Measurements from ENCODE around the gene OR2J3. TPM values are rescaled to one million over a fixed set of nuclear protein-coding genes. Genes with fewer than 3 reads are reported as not detected.
"Not testable (repeated sequence)": the region's sequence is repeated elsewhere in the genome, so short reads cannot be mapped to it uniquely, and the experiment has no call there.

The OR2J3 gene
- total RNA-seq, 1 donor from 2014 or later = not detected

- H3K4me1 Mint-ChIP-seq (ENCODE audit: low read depth) = no peaks in the 10 kb centered on the region
- H3K36me3 Mint-ChIP-seq (ENCODE audit: low read depth) = no peaks in the 10 kb centered on the region
- DNase-seq (ENCODE audit: low spot score) = no peak
- no peaks in the 10 kb centered on the region for H3K27me3 Mint-ChIP-seq (ENCODE audit: low read depth)
- no peak overlapping the region for H3K4me3 Mint-ChIP-seq (ENCODE audit: unreplicated experiment)
- TF ChIP-seq, protein P1, sequence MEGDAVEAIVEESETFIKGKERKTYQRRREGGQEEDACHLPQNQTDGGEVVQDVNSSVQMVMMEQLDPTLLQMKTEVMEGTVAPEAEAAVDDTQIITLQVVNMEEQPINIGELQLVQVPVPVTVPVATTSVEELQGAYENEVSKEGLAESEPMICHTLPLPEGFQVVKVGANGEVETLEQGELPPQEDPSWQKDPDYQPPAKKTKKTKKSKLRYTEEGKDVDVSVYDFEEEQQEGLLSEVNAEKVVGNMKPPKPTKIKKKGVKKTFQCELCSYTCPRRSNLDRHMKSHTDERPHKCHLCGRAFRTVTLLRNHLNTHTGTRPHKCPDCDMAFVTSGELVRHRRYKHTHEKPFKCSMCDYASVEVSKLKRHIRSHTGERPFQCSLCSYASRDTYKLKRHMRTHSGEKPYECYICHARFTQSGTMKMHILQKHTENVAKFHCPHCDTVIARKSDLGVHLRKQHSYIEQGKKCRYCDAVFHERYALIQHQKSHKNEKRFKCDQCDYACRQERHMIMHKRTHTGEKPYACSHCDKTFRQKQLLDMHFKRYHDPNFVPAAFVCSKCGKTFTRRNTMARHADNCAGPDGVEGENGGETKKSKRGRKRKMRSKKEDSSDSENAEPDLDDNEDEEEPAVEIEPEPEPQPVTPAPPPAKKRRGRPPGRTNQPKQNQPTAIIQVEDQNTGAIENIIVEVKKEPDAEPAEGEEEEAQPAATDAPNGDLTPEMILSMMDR (IDR thresholded peaks at IDR 0.05) = no peak
- H3K27ac Mint-ChIP-seq (ENCODE audit: unreplicated experiment) = no peak overlapping the region
- H3K9me3 Mint-ChIP-seq (ENCODE audit: low read depth) = peaks cover 17% of the 10 kb centered on the region
Measured at GRCh38 chr6:29142309-29142708, 34.5 kb downstream of the OR2J3 start.

DNA sequence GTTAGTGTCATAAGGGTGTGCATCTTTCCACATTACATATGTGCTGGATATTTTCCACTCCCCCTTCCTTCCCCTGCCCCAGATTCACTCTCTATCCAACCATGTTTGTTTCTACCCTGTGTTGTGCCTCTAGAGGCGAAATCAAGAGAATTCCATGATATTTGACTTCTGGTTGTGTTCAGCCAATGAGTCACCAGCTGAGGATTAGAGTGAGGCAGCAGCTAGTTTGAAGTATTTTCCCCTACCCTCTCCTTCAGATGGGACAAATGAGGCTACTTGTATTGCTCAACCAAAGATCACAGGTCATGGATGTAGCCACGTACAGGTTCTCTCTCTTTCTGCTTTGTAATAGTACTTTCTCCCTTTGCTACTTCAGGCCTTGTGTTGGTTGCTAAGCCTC, 38.3 kb downstream of the OR2J3 start:
- Mint-ChIP-seq H3K4me3 (ENCODE audit: unreplicated experiment) (no peak overlapping the region), H3K9me3 (ENCODE audit: low read depth) (peaks cover 20% of the 10 kb centered on the region), H3K4me1 (ENCODE audit: low read depth) (no peaks in the 10 kb centered on the region), H3K27ac (ENCODE audit: unreplicated experiment) (no peak overlapping the region), H3K27me3 (ENCODE audit: low read depth) (no peaks in the 10 kb centered on the region), H3K36me3 (ENCODE audit: low read depth) (no peaks in the 10 kb centered on the region)
- TF ChIP-seq, protein P1 (IDR thresholded peaks at IDR 0.05) = no peak
- no peak for DNase-seq (ENCODE audit: low spot score)

DNA sequence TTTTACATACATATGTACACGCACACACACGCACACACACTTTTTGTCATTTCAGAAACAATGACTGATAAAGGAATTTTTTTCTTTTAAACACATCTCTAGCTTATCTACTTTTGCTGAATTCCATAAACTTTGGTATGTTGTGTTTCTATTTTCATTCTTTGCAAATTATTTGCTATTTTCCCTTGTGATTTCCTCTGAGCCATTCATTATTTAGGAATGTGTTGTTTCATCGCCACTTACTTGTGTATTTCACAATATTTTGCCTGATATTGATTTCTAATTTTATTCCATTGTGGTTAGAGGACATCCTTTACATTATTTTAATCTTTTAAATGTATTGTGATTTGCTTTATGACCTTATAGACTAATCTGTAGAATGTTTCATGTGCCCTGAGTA, 39.2 kb downstream of the OR2J3 start:
- TF ChIP-seq, protein P1 (IDR thresholded peaks at IDR 0.05) = no peak
- no peak for DNase-seq (ENCODE audit: low spot score)
- no peaks in the 10 kb centered on the region for H3K4me1 Mint-ChIP-seq (ENCODE audit: low read depth)
- no peaks in the 10 kb centered on the region for H3K27me3 Mint-ChIP-seq (ENCODE audit: low read depth)
- no peak overlapping the region for H3K4me3 Mint-ChIP-seq (ENCODE audit: unreplicated experiment)
- no peaks in the 10 kb centered on the region for H3K36me3 Mint-ChIP-seq (ENCODE audit: low read depth)
- no peak overlapping the region for H3K27ac Mint-ChIP-seq (ENCODE audit: unreplicated experiment)
- peaks cover 20% of the 10 kb centered on the region for H3K9me3 Mint-ChIP-seq (ENCODE audit: low read depth)

DNA sequence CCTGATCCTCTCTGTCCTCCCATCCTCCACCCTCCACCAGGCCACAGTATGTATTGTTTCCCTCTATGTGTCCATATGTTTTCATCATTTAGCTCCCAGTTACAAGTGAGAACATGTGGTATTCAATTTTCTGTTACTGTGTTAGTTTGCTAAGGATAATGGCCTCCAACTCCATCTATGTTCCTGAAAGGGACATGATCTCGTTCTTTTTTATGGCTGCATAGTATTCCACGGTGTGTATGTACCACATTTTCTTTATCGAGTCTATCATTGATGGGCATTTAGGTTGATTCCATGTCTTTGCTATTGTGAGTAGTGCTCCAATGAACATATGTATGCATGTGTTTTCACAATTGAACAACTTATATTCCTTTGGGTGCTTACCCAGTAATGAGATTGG, 41.6 kb downstream of the OR2J3 start:
- not testable (repeated sequence) for H3K36me3 Mint-ChIP-seq (ENCODE audit: low read depth); DNase-seq (ENCODE audit: low spot score); H3K27me3 Mint-ChIP-seq (ENCODE audit: low read depth); H3K4me1 Mint-ChIP-seq (ENCODE audit: low read depth); H3K27ac Mint-ChIP-seq (ENCODE audit: unreplicated experiment); H3K4me3 Mint-ChIP-seq (ENCODE audit: unreplicated experiment); H3K9me3 Mint-ChIP-seq (ENCODE audit: low read depth)

DNA sequence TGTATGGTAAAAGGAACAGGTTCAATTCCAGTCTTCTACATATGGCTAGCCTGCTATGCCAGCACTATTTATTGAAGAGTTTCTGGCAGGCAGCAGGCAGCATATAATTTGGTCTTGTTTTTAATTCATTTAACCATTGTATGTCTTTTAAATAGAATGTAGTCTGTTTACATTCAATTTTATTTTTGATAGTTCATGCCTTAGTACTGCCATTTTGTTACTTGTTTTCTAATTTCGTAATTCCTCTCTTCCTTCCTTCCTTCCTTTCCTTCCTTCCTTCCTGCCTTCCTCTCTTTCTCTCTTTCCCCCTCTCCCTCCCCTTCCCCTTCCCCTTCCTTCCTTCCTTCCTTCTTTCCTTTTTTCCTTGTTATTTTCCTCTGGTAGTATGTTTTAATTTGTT, 45.2 kb downstream of the OR2J3 start:
- peaks cover 3% of the 10 kb centered on the region for H3K9me3 Mint-ChIP-seq (ENCODE audit: low read depth)
- no peak overlapping the region for H3K27ac Mint-ChIP-seq (ENCODE audit: unreplicated experiment)
- H3K36me3 Mint-ChIP-seq (ENCODE audit: low read depth) = no peaks in the 10 kb centered on the region
- no peak overlapping the region for H3K4me3 Mint-ChIP-seq (ENCODE audit: unreplicated experiment)
- no peaks in the 10 kb centered on the region for H3K4me1 Mint-ChIP-seq (ENCODE audit: low read depth)
- TF ChIP-seq, protein P1 (IDR thresholded peaks at IDR 0.05) = no peak
- no peak for DNase-seq (ENCODE audit: low spot score)
- H3K27me3 Mint-ChIP-seq (ENCODE audit: low read depth) = no peaks in the 10 kb centered on the region

DNA sequence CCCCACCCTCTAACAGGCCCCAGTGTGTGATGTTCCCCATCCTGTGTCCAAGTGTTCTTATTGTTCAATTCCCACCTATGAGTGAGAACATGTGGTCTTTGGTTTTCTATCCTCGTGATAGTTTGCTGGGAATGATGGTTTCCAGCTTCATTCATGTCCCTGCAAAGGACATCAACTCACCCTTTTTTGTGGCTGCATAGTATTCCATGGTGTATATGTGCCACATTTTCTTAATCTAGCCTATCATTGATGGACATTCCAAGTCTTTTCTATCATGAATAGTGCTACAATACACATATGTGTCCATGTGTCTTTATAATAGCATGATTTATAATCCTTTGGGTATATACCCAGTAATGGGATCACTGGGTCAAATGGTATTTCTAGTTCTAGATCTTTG, 47.3 kb downstream of the OR2J3 start:
- not testable (repeated sequence) for DNase-seq (ENCODE audit: low spot score); H3K4me1 Mint-ChIP-seq (ENCODE audit: low read depth)

DNA sequence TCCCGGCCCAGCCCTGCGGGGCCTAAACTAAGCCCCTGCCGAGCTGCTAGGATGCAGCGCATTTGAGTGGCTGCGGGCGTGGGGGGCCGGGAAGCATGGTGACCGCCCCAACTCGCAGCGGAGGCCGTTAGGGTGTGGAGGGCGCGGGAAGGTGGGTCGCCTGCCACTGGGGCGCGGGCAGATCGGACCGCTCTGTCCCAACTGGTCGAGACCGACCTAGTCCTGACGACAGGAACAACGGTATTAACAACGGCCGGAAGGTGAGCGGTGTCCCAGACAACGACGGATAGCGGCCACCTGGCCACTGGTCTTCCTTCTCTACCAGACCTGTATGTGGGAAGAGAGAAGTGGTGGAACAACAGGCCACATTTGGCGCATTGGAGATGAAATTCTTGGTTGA, 52.1 kb downstream of the OR2J3 start:
- not testable (repeated sequence) for H3K9me3 Mint-ChIP-seq (ENCODE audit: low read depth); H3K27me3 Mint-ChIP-seq (ENCODE audit: low read depth); H3K36me3 Mint-ChIP-seq (ENCODE audit: low read depth); H3K4me3 Mint-ChIP-seq (ENCODE audit: unreplicated experiment); DNase-seq (ENCODE audit: low spot score); H3K4me1 Mint-ChIP-seq (ENCODE audit: low read depth); H3K27ac Mint-ChIP-seq (ENCODE audit: unreplicated experiment)

More for the DNA sequence above, 47.3 kb downstream of the OR2J3 start:
- not testable (repeated sequence) for H3K4me3 Mint-ChIP-seq (ENCODE audit: unreplicated experiment); H3K9me3 Mint-ChIP-seq (ENCODE audit: low read depth); H3K27ac Mint-ChIP-seq (ENCODE audit: unreplicated experiment); H3K27me3 Mint-ChIP-seq (ENCODE audit: low read depth); H3K36me3 Mint-ChIP-seq (ENCODE audit: low read depth)

Other genes starting within 250 kb of the OR2J3 start
- 49.6 to 61.8 TPM (median 53.5 TPM) in 3 replicates for gene TRIM27, start 184.1 kb upstream of the OR2J3 start, total RNA-seq
- gene ZNF311, start 102.7 kb upstream of the OR2J3 start, total RNA-seq = 0.41 to 0.80 TPM (median 0.52 TPM) in 3 replicates
- not detected in 3 replicates for gene OR2W1, start 62.9 kb upstream of the OR2J3 start, total RNA-seq
- gene OR2B3, start 20.7 kb upstream of the OR2J3 start, total RNA-seq = not detected in 3 replicates
- not detected in 3 replicates for gene OR2J1, start 8.6 kb upstream of the OR2J3 start, total RNA-seq
- gene OR2J2, start 62.8 kb downstream of the OR2J3 start, total RNA-seq = not detected in 3 replicates
- gene OR14J1, start 193.6 kb downstream of the OR2J3 start, total RNA-seq = not detected in 3 replicates